Activated CD4-positive, alpha-beta T cell treated with anti-CD3 and anti-CD28 coated beads, Interleukin-2, amount 50 U/mL, for 24 hours (primary cell): Measurements from ENCODE around the gene RBMS3.
"Not testable (repeated sequence)": the region's sequence is repeated elsewhere in the genome, so short reads cannot be mapped to it uniquely, and the experiment has no call there.

Experiments
- DNase-seq, 2 donors: peaks; one replicate each; pipeline ENCODE4 v3.0.0-alpha.2; 2020; ENCODE audit warnings: low read depth in 1 of 2, low spot score in 1 of 2

RBMS3 gene

GRCh38 chr3:30048431-30048830, 767.6 kb downstream of the RBMS3 start:
- DNase-seq, result no peak

- not testable (repeated sequence) for DNase-seq
Observed at GRCh38 chr3:30050116-30050515, 769.2 kb downstream of the RBMS3 start.

GRCh38 chr3:30059240-30059639, 778.4 kb downstream of the RBMS3 start:
- no peak for DNase-seq
